Measurements from ENCODE around the gene CLECL1. TPM values are rescaled to one million over a fixed set of nuclear protein-coding genes. Genes with fewer than 3 reads are reported as not detected.

The CLECL1 gene
- total and polyA plus RNA-seq, 2 of the 8 experiments (the other 6 are each of a cell fraction or from before 2014, with no cell fraction given), result not detected

- TF ChIP-seq CHD7 (IDR thresholded peaks at IDR 0.05; ENCODE audit: insufficient replicate concordance, low read length), result no peak
- TF ChIP-seq GTF2F1 (IDR thresholded peaks at IDR 0.05; ENCODE audit: borderline replicate concordance, low read depth, low read length), result no peak
- no peak for TF ChIP-seq CHD2 (IDR thresholded peaks at IDR 0.05; ENCODE audit: low read length)
- no peak for TF ChIP-seq MAX (IDR thresholded peaks at IDR 0.05)
- TF ChIP-seq POU5F1 (IDR thresholded peaks at IDR 0.05; ENCODE audit: low read depth, low read length), result no peak
- TF ChIP-seq TEAD4 (IDR thresholded peaks at IDR 0.05; ENCODE audit: low read depth, low read length), result no peak
- TF ChIP-seq BCL11A (IDR thresholded peaks at IDR 0.05; ENCODE audit: low read depth in 2 of 2, low read length in 2 of 2), result no peak
Observed at GRCh38 chr12:9706086-9706685, 26.7 kb downstream of the CLECL1 start (continued).
